Upper lobe of left lung (tissue), 6 donors: ENCODE measurements around the gene PPM1L. TPM values are rescaled to one million over a fixed set of nuclear protein-coding genes. Genes with fewer than 3 reads are reported as not detected.

Experiments used
- ATAC-seq, 2 donors: fragments of 200-7000 bp; cut with Tn5 transposase; one replicate each; pipeline ENCODE4 v1.9.1; 2022; ENCODE audit warnings: mild to moderate bottlenecking in 2 of 2, moderate library complexity in 2 of 2; ENCODE audit not compliant: low FRiP score in 2 of 2
- DNase-seq, 2 donors: peaks; one replicate each; pipeline ENCODE4 v3.0.0-alpha.2; 2019 to 2020
- H3K27ac ChIP-seq, 4 donors: fragments of 200-600 bp; sonication (generic); one replicate each; pipeline ENCODE4 v1.5.1; 2016 to 2019
- H3K27me3 ChIP-seq, 4 donors: fragments of 200-600 bp; sonication (generic); one replicate each; pipeline ENCODE4 v1.5.1; 2017 to 2019
- H3K36me3 ChIP-seq, 4 donors: fragments of 200-600 bp; sonication (generic); one replicate each; pipeline ENCODE4 v1.5.1; 2016 to 2019
- H3K4me1 ChIP-seq, 4 donors: fragments of 200-600 bp; sonication (generic); one replicate each; pipeline ENCODE4 v1.5.1; 2018 to 2019
- H3K4me3 ChIP-seq, 4 donors: fragments of 200-600 bp; sonication (generic); one replicate each; pipeline ENCODE4 v1.5.1; 2017 to 2019; ENCODE audit warnings: mild to moderate bottlenecking in 2 of 4, moderate library complexity in 1 of 4
- H3K9me3 ChIP-seq, 4 donors: fragments of 200-600 bp; sonication (generic); one replicate each; pipeline ENCODE4 v1.5.1; 2018 to 2019
- EP300 ChIP-seq, 4 donors: sonication (generic); formaldehyde crosslinking; IDR thresholded peaks; one replicate each; pipeline ENCODE4 v1.5.1; 2017; ENCODE audit warnings: antibody characterized with exemption in 4 of 4, control low read depth in 2 of 4
- POLR2A ChIP-seq, 4 donors: fragments of 450-650 bp; IDR thresholded peaks; one replicate each; pipeline ENCODE4 v1.5.1; 2016 to 2017; ENCODE audit warnings: antibody characterized with exemption in 4 of 4, mild to moderate bottlenecking in 2 of 4
- POLR2AphosphoS5 ChIP-seq, 2 donors: sonication (generic); formaldehyde crosslinking; IDR thresholded peaks; one replicate each; pipeline ENCODE4 v1.5.1; 2017; ENCODE audit warnings: antibody characterized with exemption in 2 of 2
- WGBS, 2 donors: methylation state at CpG; one replicate each; pipeline ENCODE4 v1.1.5; 2017 to 2018; 5-methylcytosine and 5-hydroxymethylcytosine counted together
- total RNA-seq, 6 donors: library from RNA; depleted of rRNA in 4 of 6; stranded (reverse); fragments of >200 nt in 4 of 6; gene quantifications; one replicate each; pipeline versions ENCODE4 v1.1.0 to v1.2.1, GENCODE V29; 2016 to 2021
- TF ChIP-seq, protein P1 (sequence below), 6 experiments: fragments of 450-650 bp in 4 of 6; fragments of 200-600 bp in 2 of 6; sonication (generic) in 2 of 6; IDR thresholded peaks; one replicate each; pipeline ENCODE4 v1.5.1; 2016 to 2019; ENCODE audit warnings: antibody characterized with exemption in 6 of 6
- donor health status: DM: no; HTN: no; CAD: no; lungs with moderate emphysema.
- donor health status: DM: no; HTN: yes; CAD: no; lungs with severe emphysema.

The PPM1L gene
- total RNA-seq, 6 donors from 2014 or later, result 11.3 to 26.8 (median 18.7) TPM

DNA sequence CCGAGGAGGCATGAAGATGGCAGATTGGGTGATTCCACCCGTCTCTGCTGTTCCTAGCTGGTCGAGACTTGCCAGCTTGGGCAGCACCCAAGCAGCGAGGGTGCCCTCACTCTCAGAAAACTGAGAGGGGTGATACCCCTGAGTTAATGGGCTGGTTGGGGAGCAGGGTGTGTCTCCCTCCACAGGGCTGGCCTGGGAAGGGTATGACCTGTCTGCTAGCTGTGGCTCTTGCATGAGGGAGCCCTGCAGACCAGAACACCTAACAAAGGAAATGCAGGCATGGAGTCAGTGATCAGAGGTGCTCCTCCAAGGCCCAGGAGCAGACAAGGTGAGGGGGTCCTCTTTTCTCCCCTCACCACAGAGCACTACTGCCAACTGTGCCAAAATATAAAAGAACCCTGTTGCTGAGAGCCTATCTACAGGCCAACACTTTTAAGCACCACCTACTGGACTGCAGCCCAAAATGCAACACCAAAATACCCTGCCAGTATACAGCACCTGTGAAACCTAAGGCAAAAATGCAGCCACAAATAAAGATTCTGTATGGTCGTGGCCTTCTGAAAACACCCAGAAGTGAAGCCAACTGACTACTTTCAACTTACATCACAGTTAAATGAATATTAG, 35.8 kb upstream of the PPM1L start:
- 56 to 90% methylated on average over 1 to 5 of the region's 5 CpGs for WGBS, 2 donors
- no peak for DNase-seq
- no peak for ATAC-seq

DNA sequence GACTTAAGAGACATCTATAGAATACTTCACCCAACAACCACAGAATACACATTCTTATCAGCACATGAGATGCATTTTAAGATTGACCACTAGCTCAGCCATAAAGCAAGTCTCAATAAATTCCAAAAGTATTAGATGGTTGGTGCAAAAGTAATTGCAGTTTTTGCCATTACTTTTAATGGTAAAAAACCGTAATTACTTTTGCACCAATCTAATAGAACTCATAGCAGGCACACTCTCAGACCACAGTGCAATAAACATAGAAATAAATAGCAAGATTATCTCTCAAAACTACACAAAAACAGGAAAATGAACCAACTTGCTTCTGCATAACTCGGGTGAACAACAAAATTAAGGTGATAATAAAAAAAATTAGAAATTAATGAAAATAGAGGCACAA, 33.7 kb upstream of the PPM1L start:
- ATAC-seq, result no peak
- Histone ChIP-seq H3K36me3 (no peaks in the 10 kb centered on the region), H3K27ac (no peak overlapping the region), H3K4me1 (no peaks in the 10 kb centered on the region), H3K27me3 (no peaks in the 10 kb centered on the region), H3K4me3 (no peak overlapping the region), H3K9me3 (no peaks in the 10 kb centered on the region)
- no peak for TF ChIP-seq POLR2AphosphoS5 (IDR thresholded peaks at IDR 0.05)
- TF ChIP-seq EP300 (IDR thresholded peaks at IDR 0.05), result no peak
- TF ChIP-seq, protein P1, sequence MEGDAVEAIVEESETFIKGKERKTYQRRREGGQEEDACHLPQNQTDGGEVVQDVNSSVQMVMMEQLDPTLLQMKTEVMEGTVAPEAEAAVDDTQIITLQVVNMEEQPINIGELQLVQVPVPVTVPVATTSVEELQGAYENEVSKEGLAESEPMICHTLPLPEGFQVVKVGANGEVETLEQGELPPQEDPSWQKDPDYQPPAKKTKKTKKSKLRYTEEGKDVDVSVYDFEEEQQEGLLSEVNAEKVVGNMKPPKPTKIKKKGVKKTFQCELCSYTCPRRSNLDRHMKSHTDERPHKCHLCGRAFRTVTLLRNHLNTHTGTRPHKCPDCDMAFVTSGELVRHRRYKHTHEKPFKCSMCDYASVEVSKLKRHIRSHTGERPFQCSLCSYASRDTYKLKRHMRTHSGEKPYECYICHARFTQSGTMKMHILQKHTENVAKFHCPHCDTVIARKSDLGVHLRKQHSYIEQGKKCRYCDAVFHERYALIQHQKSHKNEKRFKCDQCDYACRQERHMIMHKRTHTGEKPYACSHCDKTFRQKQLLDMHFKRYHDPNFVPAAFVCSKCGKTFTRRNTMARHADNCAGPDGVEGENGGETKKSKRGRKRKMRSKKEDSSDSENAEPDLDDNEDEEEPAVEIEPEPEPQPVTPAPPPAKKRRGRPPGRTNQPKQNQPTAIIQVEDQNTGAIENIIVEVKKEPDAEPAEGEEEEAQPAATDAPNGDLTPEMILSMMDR (IDR thresholded peaks at IDR 0.05), result no peak
- no peak for TF ChIP-seq POLR2A (IDR thresholded peaks at IDR 0.05)
- no peak for DNase-seq
- 87 to 91% methylated on average over 2 of the region's 2 CpGs for WGBS, 2 donors

More for the DNA sequence above, 35.8 kb upstream of the PPM1L start:
- no peaks in the 10 kb centered on the region for H3K27me3 ChIP-seq
- H3K27ac ChIP-seq, result no peak overlapping the region
- H3K4me1 ChIP-seq, result no peaks in the 10 kb centered on the region
- TF ChIP-seq EP300 (IDR thresholded peaks at IDR 0.05), result no peak
- no peak for TF ChIP-seq POLR2A (IDR thresholded peaks at IDR 0.05)
- TF ChIP-seq, protein P1 (IDR thresholded peaks at IDR 0.05), result no peak
- TF ChIP-seq POLR2AphosphoS5 (IDR thresholded peaks at IDR 0.05), result no peak
- H3K9me3 ChIP-seq, result no peaks in the 10 kb centered on the region
- H3K4me3 ChIP-seq, result no peak overlapping the region
- H3K36me3 ChIP-seq, result no peaks in the 10 kb centered on the region

DNA sequence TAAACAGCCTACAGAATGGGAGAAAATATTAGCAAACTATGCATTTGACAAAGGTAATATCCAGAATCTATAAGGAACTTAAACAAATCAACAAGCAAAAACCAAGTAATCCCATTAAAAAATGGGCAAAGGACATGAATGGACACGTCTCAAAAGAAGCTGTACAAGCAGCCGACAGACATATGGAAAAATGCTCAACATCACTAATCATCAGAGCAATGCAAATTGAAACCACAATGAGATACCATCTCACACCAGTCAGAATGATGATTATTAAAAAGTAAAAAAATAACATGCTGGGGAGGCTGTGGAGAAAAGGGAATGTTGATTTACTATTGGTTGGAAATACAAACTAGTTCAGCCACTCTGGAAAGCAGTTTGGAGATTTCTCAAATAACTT, 30.7 kb upstream of the PPM1L start:
- Histone ChIP-seq H3K27ac (no peak overlapping the region), H3K4me3 (no peak overlapping the region), H3K4me1 (no peaks in the 10 kb centered on the region), H3K27me3 (no peaks in the 10 kb centered on the region), H3K36me3 (no peaks in the 10 kb centered on the region), H3K9me3 (no peaks in the 10 kb centered on the region)
- ATAC-seq (no peak), DNase-seq (no peak)
- WGBS, 2 donors, result 81 to 82% methylated on average over 2 of the region's 2 CpGs
- TF ChIP-seq EP300 (IDR thresholded peaks at IDR 0.05) (no peak), POLR2A (IDR thresholded peaks at IDR 0.05) (no peak)
- TF ChIP-seq, protein P1 (IDR thresholded peaks at IDR 0.05), result no peak

DNA sequence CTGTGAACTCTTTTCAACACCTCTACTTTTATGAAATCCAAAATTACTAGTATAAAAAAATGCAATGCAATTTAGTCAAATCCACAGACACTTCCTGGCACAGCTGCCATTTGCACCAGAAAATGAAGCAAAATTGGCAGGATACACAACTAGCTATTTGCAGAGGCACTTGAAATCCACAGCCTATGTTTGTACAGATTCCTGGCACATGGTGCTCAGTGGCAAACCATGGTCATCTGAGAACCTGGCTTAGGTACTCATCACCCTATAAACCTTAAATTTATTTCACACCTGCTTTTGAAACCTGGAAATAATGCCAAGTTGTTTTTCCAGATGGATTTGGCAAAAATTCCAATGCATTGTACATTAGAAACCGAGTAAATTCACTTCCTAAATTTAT, 20.2 kb upstream of the PPM1L start:
- DNase-seq, result no peak
- 67 to 73% methylated on average over 1 of the region's 1 CpG for WGBS, 2 donors
- no peak for TF ChIP-seq POLR2AphosphoS5 (IDR thresholded peaks at IDR 0.05)

DNA sequence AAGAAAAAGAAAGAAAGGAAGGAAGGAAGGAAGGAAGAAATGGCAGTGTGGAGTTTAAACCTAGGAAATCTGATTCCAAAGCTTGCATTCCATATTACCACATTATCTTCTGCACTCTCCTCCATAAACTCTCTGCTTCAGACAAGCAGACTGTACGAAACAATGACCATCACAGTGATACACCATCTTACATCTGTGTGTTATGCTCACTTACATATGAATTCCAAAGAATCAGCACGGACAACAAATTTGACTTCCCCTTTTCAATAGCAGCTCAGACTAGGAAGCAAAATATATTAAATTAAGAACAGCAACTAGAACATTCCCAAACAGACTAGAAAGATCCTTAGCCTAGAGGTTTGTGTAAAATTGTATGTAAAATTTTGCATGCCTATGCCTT, 18.0 kb upstream of the PPM1L start:
- no peak for ATAC-seq
- TF ChIP-seq, protein P1 (IDR thresholded peaks at IDR 0.05), result no peak
- TF ChIP-seq EP300 (IDR thresholded peaks at IDR 0.05) (no peak), POLR2A (IDR thresholded peaks at IDR 0.05) (no peak), POLR2AphosphoS5 (IDR thresholded peaks at IDR 0.05) (no peak)

More for the DNA sequence above, 20.2 kb upstream of the PPM1L start:
- no peak overlapping the region for H3K27ac ChIP-seq
- H3K4me1 ChIP-seq, result peaks cover 0 to 3% (median 0%) of the 10 kb centered on the region in 4 donors
- H3K4me3 ChIP-seq, result no peak overlapping the region
- no peaks in the 10 kb centered on the region for H3K9me3 ChIP-seq
- ATAC-seq, result no peak
- no peaks in the 10 kb centered on the region for H3K27me3 ChIP-seq
- H3K36me3 ChIP-seq, result no peaks in the 10 kb centered on the region

More for the DNA sequence above, 18.0 kb upstream of the PPM1L start:
- no peak overlapping the region for H3K27ac ChIP-seq
- WGBS, 2 donors, result 61 to 65% methylated on average over 2 of the region's 2 CpGs
- H3K9me3 ChIP-seq, result no peaks in the 10 kb centered on the region
- peaks cover 0 to 3% (median 0%) of the 10 kb centered on the region in 4 donors for H3K4me1 ChIP-seq
- no peaks in the 10 kb centered on the region for H3K36me3 ChIP-seq
- H3K4me3 ChIP-seq, result no peak overlapping the region
- H3K27me3 ChIP-seq, result no peaks in the 10 kb centered on the region
- DNase-seq, result no peak
